HCT116 (cell line): Measurements from ENCODE around the gene MICALL1.

Source experiments
- EZH2 ChIP-seq: fragments of 200-600 bp; sonication (generic); IDR thresholded peaks from 2 replicates; pipeline ENCODE4 v1.6.1; 2017; ENCODE audit warnings: antibody characterized with exemption, mixed run types
- POLR2A ChIP-seq: IDR thresholded peaks from 2 replicates; pipeline ENCODE4 v1.7.0; 2011; ENCODE audit warnings: borderline replicate concordance; ENCODE audit not compliant: insufficient read depth, insufficient read length; ENCODE audit errors: extremely low read depth
- POLR2AphosphoS5 ChIP-seq: IDR thresholded peaks from 2 replicates; pipeline ENCODE4 v1.6.1; 2011; ENCODE audit warnings: mild to moderate bottlenecking, low read depth, low read length, moderate library complexity
- SP1 ChIP-seq: IDR thresholded peaks from 2 replicates; pipeline ENCODE4 v1.6.1; 2012; ENCODE audit warnings: low read depth
- TF ChIP-seq, protein P1 (sequence below), 3 experiments: fragments of 200-600 bp in 1 of 3; sonication (generic) in 1 of 3; IDR thresholded peaks in 2 of 3; conservative IDR thresholded peaks in 1 of 3; 2 replicates each; pipeline ENCODE4 v1.5.1; 2012 to 2017; ENCODE audit warnings: low read depth in 2 of 3, low read length in 2 of 3, antibody characterized with exemption in 1 of 3, borderline replicate concordance in 1 of 3, control low read depth in 1 of 3, mild to moderate bottlenecking in 1 of 3, mixed read lengths in 1 of 3, mixed run types in 1 of 3, moderate library complexity in 1 of 3; ENCODE audit not compliant: insufficient read depth in 1 of 3

DNA sequence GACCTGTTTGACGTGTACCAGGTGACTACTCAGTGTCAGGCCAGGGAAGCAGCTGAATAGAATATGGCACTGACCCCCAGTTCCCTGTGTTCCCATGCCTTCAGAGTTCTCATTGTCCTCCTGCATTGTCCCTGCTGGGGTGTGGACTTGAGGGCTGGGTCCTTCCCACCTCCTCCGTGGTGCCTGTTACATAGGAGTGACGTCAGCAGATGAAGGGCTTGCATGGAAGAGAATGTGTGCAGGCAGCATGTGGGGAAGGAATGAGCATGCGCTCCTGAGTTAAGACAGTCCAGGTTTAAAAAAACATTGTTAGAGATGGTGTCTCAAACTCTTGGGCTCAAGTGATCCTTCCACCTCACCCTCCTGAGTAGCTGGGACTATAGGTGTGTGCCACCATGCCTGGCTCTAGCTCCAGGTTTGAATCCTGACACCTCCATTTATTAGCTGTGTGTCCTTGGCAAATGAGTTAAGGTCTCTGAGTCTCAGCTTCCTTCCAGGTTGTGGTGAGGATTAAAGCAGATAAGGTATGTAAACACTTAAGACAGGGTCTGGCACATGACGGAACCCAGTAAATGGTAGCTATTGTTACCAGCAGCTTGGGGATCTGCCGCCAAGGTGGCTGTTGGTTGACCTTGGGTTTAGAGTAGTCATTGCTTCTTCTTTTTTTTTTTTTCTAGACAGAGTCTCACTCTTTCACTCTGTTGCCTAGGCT is 85.8 kb downstream of the MICALL1 start:
- TF ChIP-seq POLR2A (no peak), POLR2AphosphoS5 (no peak), EZH2 (no peak), SP1 (no peak)
- TF ChIP-seq, protein P1, sequence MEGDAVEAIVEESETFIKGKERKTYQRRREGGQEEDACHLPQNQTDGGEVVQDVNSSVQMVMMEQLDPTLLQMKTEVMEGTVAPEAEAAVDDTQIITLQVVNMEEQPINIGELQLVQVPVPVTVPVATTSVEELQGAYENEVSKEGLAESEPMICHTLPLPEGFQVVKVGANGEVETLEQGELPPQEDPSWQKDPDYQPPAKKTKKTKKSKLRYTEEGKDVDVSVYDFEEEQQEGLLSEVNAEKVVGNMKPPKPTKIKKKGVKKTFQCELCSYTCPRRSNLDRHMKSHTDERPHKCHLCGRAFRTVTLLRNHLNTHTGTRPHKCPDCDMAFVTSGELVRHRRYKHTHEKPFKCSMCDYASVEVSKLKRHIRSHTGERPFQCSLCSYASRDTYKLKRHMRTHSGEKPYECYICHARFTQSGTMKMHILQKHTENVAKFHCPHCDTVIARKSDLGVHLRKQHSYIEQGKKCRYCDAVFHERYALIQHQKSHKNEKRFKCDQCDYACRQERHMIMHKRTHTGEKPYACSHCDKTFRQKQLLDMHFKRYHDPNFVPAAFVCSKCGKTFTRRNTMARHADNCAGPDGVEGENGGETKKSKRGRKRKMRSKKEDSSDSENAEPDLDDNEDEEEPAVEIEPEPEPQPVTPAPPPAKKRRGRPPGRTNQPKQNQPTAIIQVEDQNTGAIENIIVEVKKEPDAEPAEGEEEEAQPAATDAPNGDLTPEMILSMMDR (IDR thresholded peaks at IDR 0.05 in 2 of 3, conservative IDR thresholded peaks at IDR 0.05 in 1 of 3; ENCODE audit: borderline replicate concordance in 1 of 3, insufficient read depth in 1 of 3, low read depth in 2 of 3, low read length in 2 of 3): no peak
